Uterus (tissue), 2 donors: ENCODE data around the gene MAML2.

Experiments used
- CTCF ChIP-seq, 4 experiments: fragments of 200-600 bp in 2 of 4; fragments of 450-650 bp in 2 of 4; sonication (generic) in 2 of 4; IDR thresholded peaks; one replicate each; pipeline ENCODE4 v1.5.1; 2016 to 2019; ENCODE audit warnings: antibody characterized with exemption in 4 of 4, mild to moderate bottlenecking in 2 of 4, moderate library complexity in 1 of 4
- POLR2A ChIP-seq, 2 donors: fragments of 450-650 bp; IDR thresholded peaks; one replicate each; pipeline ENCODE4 v1.6.1; 2016; ENCODE audit warnings: antibody characterized with exemption in 2 of 2, mild to moderate bottlenecking in 1 of 2, moderate library complexity in 1 of 2

- TF ChIP-seq CTCF (IDR thresholded peaks at IDR 0.05) (no peak), POLR2A (IDR thresholded peaks at IDR 0.05) (no peak)
These were observed 235.7 kb downstream of the MAML2 start for GRCh38 chr11:96107143-96107824.
